Left kidney (tissue), 2 donors: ENCODE results near the gene TAF1D. TPM values are rescaled to one million over a fixed set of nuclear protein-coding genes. Genes with fewer than 3 reads are reported as not detected.
"Not testable (repeated sequence)": the region's sequence is repeated elsewhere in the genome, so short reads cannot be mapped to it uniquely, and the experiment has no call there.

Experiments
- DNase-seq: peaks from one replicate; pipeline ENCODE4 v3.0.0-alpha.2; 2013
- polyA plus RNA-seq: library from polyadenylated mRNA; unstranded; fragments of 120-200 nt; gene quantifications from one replicate; pipeline ENCODE4 v1.2.1, GENCODE V29; 2013; ENCODE audit not compliant: insufficient read length

Gene TAF1D
- polyA plus RNA-seq, 1 donor, result 179 TPM

GRCh38 chr11:93753241-93753640 lies 11.9 kb upstream of the TAF1D start:
- DNase-seq, result no peak

GRCh38 chr11:93751001-93751400 lies 9.7 kb upstream of the TAF1D start:
- no peak for DNase-seq

GRCh38 chr11:93747122-93747521 lies 5.8 kb upstream of the TAF1D start:
- no peak for DNase-seq

- no peak for DNase-seq
These were observed 4.8 kb upstream of the TAF1D start for GRCh38 chr11:93746101-93746500.

GRCh38 chr11:93745005-93745755 lies 3.9 kb upstream of the TAF1D start:
- not testable (repeated sequence) for DNase-seq

- DNase-seq, result no peak
These were observed 3.3 kb upstream of the TAF1D start for GRCh38 chr11:93744669-93745004.

- DNase-seq, result no peak
These were observed 2.0 kb upstream of the TAF1D start for GRCh38 chr11:93743291-93743690.

GRCh38 chr11:93741882-93742226 lies 559 bp upstream of the TAF1D start:
- no peak for DNase-seq

GRCh38 chr11:93740730-93741093 lies 583 bp downstream of the TAF1D start:
- peak; percentile 42 for DNase-seq

- DNase-seq, result no peak
These were observed 1.1 kb downstream of the TAF1D start for GRCh38 chr11:93740031-93740729.

- no peak for DNase-seq
These were observed 2.6 kb downstream of the TAF1D start for GRCh38 chr11:93738647-93739081.

- no peak for DNase-seq
These were observed 3.2 kb downstream of the TAF1D start for GRCh38 chr11:93737904-93738612.

- DNase-seq, result no peak
These were observed 5.2 kb downstream of the TAF1D start for GRCh38 chr11:93736129-93736528.

- no peak for DNase-seq
These were observed 5.7 kb downstream of the TAF1D start for GRCh38 chr11:93735627-93736026.

- no peak for DNase-seq
These were observed 6.7 kb downstream of the TAF1D start for GRCh38 chr11:93734427-93735222.

GRCh38 chr11:93733474-93733873 lies 7.8 kb downstream of the TAF1D start:
- no peak for DNase-seq

- DNase-seq, result no peak
These were observed 8.9 kb downstream of the TAF1D start for GRCh38 chr11:93732237-93732892.

GRCh38 chr11:93730108-93731107 lies 10.9 kb downstream of the TAF1D start:
- DNase-seq, result no peak

GRCh38 chr11:93729129-93729616 lies 12.1 kb downstream of the TAF1D start:
- no peak for DNase-seq

GRCh38 chr11:93728792-93729128 lies 12.5 kb downstream of the TAF1D start:
- no peak for DNase-seq
